HG03442 (cell line): Measurements from ENCODE around the gene NAV2.

Source experiments
- ATAC-seq: cut with Tn5 transposase; IDR thresholded peaks from one replicate; pipeline ENCODE4 v1.9.1; 2021; ENCODE audit warnings: mild to moderate bottlenecking, moderate library complexity; ENCODE audit not compliant: unreplicated experiment

The NAV2 gene

DNA sequence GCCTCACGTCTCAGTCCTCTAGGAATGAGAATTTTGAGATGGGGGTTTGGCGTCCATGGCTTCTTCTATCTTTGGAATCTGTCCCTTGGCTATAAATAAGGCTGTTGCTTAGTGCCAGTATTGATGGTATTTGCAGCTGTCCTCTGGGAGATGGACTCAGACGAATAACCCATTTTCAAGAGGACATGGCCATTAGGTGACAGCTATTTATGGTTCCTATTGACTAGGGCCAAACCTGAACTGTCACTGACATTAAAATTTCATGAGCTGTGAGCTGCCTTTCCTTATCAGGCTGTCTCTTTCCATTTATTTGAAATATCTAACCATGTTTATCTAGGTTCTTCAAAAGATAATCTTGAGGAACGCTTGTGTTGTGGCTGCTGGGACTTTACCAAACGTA, 92.7 kb downstream of the NAV2 start:
- ATAC-seq = no peak

DNA sequence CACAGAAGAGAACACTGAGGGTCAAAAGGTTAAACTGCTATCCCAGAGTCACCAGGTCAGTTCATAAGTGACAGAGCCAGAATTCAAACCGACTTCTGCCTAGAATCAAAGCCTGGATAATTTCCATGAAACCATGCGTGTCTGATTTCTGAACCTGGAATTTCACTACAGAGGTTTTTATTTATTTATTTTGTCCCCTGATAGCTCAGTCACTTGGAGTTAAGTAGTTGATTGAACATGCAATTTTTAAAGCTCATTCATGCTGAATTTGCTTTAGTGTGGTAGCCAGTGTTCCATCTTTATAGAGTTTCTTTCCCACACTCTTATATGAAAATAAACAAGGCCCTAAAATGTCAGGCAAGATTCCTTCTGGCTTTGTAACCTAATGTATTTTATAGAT, 93.2 kb downstream of the NAV2 start:
- ATAC-seq = no peak

GRCh38 chr11:19806251-19806650, 93.6 kb downstream of the NAV2 start:
- ATAC-seq = no peak

- ATAC-seq = no peak
These were observed 95.7 kb downstream of the NAV2 start for GRCh38 chr11:19808076-19808911.

DNA sequence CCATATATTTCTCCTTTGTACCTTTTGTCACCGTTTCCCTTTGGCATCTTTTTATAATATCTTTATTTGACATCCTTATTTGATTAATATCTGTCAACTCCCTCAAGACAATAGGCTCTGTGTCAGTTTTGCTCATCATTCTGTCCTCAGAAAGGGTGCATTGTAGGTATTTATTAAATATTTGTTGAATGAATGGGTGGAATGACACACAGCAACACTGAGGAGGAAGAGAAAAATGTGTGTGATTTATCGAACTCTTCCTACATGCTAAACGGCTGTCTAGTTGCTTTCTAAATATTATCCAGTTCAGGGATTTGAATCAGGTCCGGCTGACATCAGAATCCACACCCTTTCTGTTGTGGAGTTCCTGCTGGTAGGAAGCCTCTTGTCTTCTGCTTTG, 98.2 kb downstream of the NAV2 start:
- ATAC-seq = no peak

- no peak for ATAC-seq
These were observed 98.7 kb downstream of the NAV2 start for GRCh38 chr11:19811380-19811779.

DNA sequence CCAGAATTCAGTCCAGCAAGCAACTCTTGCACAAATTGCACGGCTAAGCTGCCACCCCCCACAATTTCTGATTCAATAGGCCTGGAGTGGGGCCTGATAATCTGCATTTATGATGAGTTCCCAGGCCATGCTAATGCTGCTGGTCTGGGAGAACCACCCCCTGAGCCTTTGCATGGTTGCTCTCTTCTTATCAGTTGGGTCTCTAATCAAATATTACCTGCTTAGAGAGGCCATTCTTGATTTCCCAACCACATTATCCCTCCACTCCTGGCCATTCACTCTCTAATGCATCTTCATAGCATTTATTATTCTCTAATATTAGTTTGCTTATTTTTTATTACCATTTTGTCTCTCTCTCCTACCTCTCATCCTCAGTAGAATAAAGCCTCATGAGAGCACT, 99.5 kb downstream of the NAV2 start:
- no peak for ATAC-seq

DNA sequence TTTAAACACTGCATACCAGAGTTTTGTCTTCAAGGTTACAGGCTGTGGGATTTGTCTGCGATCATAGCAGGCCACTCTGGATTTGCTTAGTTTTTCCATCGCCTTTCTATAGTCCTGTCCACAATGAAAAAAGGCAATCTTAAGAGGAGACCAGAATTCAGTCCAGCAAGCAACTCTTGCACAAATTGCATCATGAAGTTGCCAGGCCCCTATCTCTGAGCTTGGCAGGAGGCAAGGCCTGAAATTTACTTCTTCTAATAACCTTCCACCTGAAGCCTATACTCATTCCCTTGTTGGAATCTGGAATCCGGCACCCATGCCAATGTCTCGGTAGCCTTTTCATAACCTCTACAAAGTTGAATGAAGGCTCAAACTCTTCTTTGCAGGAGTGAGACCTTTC, 100.1 kb downstream of the NAV2 start:
- ATAC-seq = no peak

GRCh38 chr11:19813158-19813879, 100.7 kb downstream of the NAV2 start:
- no peak for ATAC-seq

DNA sequence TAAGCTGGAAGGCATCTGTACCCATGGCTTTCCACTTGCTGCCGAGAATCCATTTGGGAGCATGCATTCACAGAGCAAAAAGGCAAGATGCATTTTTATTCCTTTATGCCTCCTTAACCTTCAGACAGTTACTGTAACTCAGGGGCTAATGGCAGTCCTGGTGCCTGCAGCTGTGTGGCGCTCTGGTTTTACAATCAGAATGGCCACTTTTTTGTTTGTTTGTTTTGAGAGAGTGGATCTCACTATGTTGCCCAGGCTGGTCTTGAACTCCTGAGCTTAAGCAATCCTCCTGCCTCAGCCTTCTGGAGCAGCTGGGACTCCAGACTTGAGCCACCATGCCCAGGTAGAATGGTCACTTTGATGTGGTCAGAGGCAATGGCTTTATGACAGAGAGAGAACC, 101.8 kb downstream of the NAV2 start:
- no peak for ATAC-seq

DNA sequence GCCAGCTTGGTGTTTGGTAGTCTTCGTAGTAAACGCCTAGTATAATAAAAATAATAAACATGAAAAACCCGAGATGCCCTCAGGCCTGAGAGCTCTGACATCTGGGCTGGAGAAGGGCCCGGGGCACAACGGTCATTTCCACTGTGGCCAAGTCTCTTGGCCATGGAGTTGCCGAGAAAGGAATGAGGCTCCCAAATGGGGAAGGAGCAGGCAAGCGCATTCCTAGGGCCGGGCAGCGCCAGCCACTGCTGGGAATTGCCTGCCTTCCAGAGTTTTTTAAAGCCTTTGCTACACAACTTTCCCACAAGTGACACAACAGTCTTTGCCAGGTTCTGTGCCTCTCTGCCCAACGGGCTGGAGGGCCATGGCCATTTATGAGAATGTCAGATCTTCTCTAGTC, 103.4 kb downstream of the NAV2 start:
- ATAC-seq = no peak

- no peak for ATAC-seq
These were observed 104.2 kb downstream of the NAV2 start for GRCh38 chr11:19816817-19817216.

DNA sequence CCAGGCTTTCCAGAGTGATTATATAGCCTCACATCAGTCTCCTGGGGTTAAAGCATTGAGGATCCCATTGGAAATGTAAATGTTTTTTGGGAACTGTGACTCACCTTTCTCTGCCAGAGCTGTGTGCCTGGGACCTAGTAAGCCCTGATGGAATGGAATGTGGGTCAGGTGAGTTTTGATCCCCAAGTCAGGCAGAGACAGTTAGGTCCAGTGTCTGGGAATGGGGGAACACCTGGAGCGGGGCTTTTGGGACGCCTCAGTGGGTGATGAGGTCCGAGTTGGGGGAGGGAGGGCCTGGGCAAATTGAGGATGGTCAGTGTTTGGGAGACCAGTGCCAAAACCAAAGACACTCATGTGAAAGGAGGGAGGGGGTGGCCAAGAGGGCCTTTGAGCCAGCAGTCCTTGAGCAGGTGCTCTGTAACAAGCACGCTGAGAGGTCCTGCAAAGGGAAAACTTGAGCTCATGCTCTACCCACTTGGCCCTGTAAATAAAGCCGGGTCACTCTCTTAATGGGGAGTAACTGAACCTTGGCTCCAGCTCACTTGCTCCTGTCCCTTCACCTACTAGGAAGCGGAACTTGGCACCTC, 104.7 kb downstream of the NAV2 start:
- ATAC-seq = no peak

DNA sequence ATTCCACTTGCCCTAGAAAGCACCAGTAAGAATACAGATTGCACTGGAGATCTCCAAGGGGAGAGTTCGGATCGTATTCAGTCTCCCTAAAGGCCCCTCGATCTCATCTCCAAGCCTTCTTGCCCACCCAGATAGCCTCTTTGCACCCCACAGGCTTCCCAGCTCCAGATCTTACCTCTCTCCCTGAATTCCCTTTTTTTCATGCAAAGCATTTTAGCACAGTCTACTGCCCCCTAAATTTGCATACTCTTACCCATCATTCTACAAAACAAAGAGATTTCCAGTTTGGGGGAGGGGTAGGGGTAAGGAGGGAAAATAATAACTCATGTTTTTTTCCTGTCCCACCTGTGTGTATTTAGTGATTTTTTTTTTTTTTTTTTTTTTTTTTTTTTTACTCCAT, 105.2 kb downstream of the NAV2 start:
- ATAC-seq = no peak

GRCh38 chr11:19818619-19819018, 106.0 kb downstream of the NAV2 start:
- ATAC-seq = no peak

- ATAC-seq = no peak
These were observed 106.5 kb downstream of the NAV2 start for GRCh38 chr11:19819148-19819547.

DNA sequence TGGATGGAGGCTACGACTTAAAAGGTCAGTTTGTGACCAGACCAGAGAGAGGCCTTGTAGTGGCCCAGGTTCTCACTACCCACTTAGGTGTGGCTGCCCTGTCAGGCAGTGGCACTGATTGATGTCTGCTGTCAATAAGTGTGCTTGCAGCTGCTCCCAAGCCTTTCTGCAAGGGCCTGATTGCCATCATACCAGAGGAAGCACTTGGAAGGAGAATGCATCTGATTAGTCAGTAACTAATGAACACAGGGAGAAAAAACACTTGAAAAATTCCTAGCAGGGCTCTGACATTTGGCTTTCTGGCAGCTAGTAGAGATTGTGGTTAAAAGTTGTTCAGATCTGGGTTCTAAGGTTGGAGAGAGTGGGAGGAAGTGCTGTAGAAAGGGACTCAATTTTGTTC, 107.5 kb downstream of the NAV2 start:
- ATAC-seq = no peak

GRCh38 chr11:19821412-19821875, 108.8 kb downstream of the NAV2 start:
- ATAC-seq = no peak

DNA sequence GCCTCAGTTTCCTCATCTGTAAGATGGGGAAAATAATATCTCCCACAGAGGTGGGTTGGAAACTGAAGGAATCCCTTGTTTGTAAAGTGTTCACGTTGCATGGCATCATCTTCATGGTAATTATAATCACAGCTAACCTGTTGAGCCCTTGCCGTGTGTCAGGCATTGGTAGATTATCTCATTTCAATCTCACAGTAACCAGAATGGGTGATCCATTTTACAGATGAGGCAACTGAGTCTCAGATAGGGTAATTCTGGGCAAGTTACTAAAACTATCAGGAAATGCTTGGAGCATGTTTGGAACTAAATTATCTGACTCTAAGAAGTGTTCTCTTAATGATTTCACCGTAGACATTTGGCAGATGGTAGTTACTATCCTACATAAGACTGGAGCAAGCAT, 109.4 kb downstream of the NAV2 start:
- no peak for ATAC-seq

DNA sequence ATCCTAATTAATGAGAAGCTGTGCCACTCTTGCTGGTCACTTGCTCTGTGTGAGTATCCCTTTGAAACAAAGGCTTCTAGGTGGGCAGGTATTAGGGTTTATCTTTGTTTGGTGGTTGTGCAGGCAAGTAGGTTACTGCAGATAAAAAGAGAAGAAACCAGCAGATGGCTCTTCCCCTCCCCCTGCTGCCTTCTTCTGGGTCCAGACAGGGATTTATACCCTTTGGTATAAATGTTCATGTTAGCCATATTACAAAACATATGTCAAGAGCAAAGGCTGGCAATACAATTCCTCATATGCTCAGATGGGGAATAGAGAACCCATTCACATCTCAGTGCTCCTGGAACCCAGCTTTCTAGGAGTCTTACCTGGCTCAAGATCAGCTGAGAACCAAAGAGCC, 109.9 kb downstream of the NAV2 start:
- no peak for ATAC-seq

- ATAC-seq = no peak
These were observed 114.0 kb downstream of the NAV2 start for GRCh38 chr11:19826606-19827005.
